ENCODE data around the gene RANBP6.
"Not testable (repeated sequence)": the region's sequence is repeated elsewhere in the genome, so short reads cannot be mapped to it uniquely, and the experiment has no call there.

Gene RANBP6

GRCh38 chr9:6015278-6016157, at the start of gene RANBP6:
TSS of gene RANBP6 (minus strand) at chr9:6015624. CDS start at chr9:6015607, 17 bp downstream.
- peak; percentile 20 for DNase-seq

GRCh38 chr9:6063146-6063545, 47.7 kb upstream of the RANBP6 start:
- DNase-seq = not testable (repeated sequence)

- no peak for DNase-seq
Measured at GRCh38 chr9:6055666-6056065, 40.2 kb upstream of the RANBP6 start.

- DNase-seq = peak; percentile 62
Measured at GRCh38 chr9:6055216-6055615, 39.8 kb upstream of the RANBP6 start.

- no peak for DNase-seq
Measured at GRCh38 chr9:6054280-6055099, 39.1 kb upstream of the RANBP6 start.

- DNase-seq = no peak
Measured at GRCh38 chr9:6052293-6052919, 37.0 kb upstream of the RANBP6 start.

GRCh38 chr9:6051511-6051950, 36.1 kb upstream of the RANBP6 start:
- DNase-seq = no peak

GRCh38 chr9:6049798-6050197, 34.4 kb upstream of the RANBP6 start:
- no peak for DNase-seq

GRCh38 chr9:6048039-6048438, 32.6 kb upstream of the RANBP6 start:
- no peak for DNase-seq

GRCh38 chr9:6047020-6047419, 31.6 kb upstream of the RANBP6 start:
- no peak for DNase-seq

- DNase-seq = no peak
Measured at GRCh38 chr9:6045364-6045763, 29.9 kb upstream of the RANBP6 start.

GRCh38 chr9:6040077-6040476, 24.7 kb upstream of the RANBP6 start:
- DNase-seq = no peak

GRCh38 chr9:6036391-6036790, 21.0 kb upstream of the RANBP6 start:
- no peak for DNase-seq

GRCh38 chr9:6034954-6035353, 19.5 kb upstream of the RANBP6 start:
- DNase-seq = no peak

- no peak for DNase-seq
Measured at GRCh38 chr9:6029604-6030274, 14.3 kb upstream of the RANBP6 start.

- DNase-seq = peak; percentile 13
Measured at GRCh38 chr9:6024035-6024554, 8.7 kb upstream of the RANBP6 start.

GRCh38 chr9:6016975-6017374, 1.6 kb upstream of the RANBP6 start:
- not testable (repeated sequence) for DNase-seq

GRCh38 chr9:6014670-6015270, 654 bp downstream of the RANBP6 start:
- no peak for DNase-seq

- DNase-seq = peak; percentile 86
Measured at GRCh38 chr9:6008169-6008979, 7.0 kb downstream of the RANBP6 start.

GRCh38 chr9:6007770-6008168, 7.7 kb downstream of the RANBP6 start:
- no peak for DNase-seq
